ENCODE measurements around the gene CADM1. TPM values are rescaled to one million over a fixed set of nuclear protein-coding genes. Genes with fewer than 3 reads are reported as not detected.

CADM1 gene
- total and polyA plus RNA-seq, 4 donors, result 13.0 to 40.6 (median 28.9) TPM

DNA sequence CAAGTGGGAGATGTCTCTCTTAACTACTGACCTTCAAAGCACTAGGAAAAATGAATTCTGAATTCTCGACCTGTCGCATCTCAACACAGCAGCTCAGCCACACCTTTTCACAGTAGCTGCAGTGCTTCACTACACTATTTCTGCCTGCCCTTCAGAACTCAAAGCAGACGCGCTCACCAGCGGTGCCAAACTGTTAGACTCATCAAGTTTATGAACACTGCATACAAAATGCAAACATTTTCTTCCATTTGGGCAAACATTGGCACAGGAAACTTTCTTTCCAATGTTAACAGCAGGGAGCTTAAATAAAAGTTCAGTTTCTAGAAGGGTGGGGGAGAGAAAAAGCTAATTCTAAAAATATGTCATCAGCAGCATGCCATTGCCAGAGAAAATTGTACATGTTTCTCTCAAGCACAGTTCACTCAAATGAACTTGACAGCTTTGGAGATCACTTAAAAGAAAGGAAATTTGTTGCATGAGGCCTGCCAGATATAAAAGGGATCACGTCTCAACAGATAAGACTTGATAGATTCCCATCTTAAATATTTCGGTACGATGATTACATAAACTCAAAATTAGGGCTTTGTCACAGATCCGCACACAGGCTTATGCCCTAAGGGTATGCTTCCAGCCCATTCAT lies 82.7 kb downstream of the CADM1 start (continued):
- TF ChIP-seq, protein P1, sequence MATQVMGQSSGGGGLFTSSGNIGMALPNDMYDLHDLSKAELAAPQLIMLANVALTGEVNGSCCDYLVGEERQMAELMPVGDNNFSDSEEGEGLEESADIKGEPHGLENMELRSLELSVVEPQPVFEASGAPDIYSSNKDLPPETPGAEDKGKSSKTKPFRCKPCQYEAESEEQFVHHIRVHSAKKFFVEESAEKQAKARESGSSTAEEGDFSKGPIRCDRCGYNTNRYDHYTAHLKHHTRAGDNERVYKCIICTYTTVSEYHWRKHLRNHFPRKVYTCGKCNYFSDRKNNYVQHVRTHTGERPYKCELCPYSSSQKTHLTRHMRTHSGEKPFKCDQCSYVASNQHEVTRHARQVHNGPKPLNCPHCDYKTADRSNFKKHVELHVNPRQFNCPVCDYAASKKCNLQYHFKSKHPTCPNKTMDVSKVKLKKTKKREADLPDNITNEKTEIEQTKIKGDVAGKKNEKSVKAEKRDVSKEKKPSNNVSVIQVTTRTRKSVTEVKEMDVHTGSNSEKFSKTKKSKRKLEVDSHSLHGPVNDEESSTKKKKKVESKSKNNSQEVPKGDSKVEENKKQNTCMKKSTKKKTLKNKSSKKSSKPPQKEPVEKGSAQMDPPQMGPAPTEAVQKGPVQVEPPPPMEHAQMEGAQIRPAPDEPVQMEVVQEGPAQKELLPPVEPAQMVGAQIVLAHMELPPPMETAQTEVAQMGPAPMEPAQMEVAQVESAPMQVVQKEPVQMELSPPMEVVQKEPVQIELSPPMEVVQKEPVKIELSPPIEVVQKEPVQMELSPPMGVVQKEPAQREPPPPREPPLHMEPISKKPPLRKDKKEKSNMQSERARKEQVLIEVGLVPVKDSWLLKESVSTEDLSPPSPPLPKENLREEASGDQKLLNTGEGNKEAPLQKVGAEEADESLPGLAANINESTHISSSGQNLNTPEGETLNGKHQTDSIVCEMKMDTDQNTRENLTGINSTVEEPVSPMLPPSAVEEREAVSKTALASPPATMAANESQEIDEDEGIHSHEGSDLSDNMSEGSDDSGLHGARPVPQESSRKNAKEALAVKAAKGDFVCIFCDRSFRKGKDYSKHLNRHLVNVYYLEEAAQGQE (IDR thresholded peaks at IDR 0.05), result no peak

DNA sequence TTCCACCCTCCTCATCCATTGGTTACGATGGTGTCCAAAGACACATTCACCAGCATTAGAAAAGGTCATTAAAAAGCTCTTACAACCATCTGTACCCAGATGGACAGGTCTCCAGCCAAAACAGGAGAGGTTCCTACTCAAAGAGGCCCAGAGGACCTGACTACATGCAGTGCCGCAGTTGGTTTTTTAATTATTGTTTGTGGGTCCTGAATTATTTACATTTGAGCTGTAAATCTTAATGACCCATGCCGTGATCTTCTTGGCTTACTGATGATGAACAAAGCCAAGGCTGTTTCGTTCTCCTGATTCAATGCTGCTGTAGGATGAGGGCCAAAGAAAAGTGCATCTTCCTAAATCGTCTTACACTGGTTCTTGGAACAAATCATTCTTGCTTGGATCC lies 83.7 kb downstream of the CADM1 start:
- no peak for DNase-seq (ENCODE audit: low spot score)
- no peak for TF ChIP-seq FOXA1 (IDR thresholded peaks at IDR 0.05)
- no peak for TF ChIP-seq EGR1 (IDR thresholded peaks at IDR 0.05; ENCODE audit: low read depth in 2 of 2)
- TF ChIP-seq GABPA (IDR thresholded peaks at IDR 0.05 in 1 of 2, conservative IDR thresholded peaks at IDR 0.05 in 1 of 2), result no peak
- peaks cover 0 to 4% (median 1%) of the 10 kb centered on the region in 4 donors for H3K4me1 ChIP-seq (ENCODE audit: control insufficient read depth in 4 of 4, insufficient read depth in 4 of 4, low read length in 3 of 4)
- H3K36me3 ChIP-seq (ENCODE audit: control insufficient read depth in 4 of 4, insufficient read depth in 3 of 4, low read depth in 1 of 4, low read length in 3 of 4), result no peaks in the 10 kb centered on the region
- H3K9me3 ChIP-seq (ENCODE audit: control insufficient read depth in 4 of 4, low read length in 3 of 4), result no peaks in the 10 kb centered on the region
- no peak overlapping the region for H3K4me3 ChIP-seq (ENCODE audit: low read depth in 1 of 3, low read length in 3 of 3)
- H3K9ac ChIP-seq (ENCODE audit: low read depth in 1 of 2, low read length in 2 of 2), result no peak overlapping the region
- no peaks in the 10 kb centered on the region for H3K27me3 ChIP-seq (ENCODE audit: control insufficient read depth in 4 of 4, insufficient read depth in 4 of 4, low read length in 3 of 4)
- no peak overlapping the region for H3K27ac ChIP-seq (ENCODE audit: low read depth in 1 of 2, low read length in 2 of 2)
- 88% methylated on average over 5 of the region's 5 CpGs for WGBS

DNA sequence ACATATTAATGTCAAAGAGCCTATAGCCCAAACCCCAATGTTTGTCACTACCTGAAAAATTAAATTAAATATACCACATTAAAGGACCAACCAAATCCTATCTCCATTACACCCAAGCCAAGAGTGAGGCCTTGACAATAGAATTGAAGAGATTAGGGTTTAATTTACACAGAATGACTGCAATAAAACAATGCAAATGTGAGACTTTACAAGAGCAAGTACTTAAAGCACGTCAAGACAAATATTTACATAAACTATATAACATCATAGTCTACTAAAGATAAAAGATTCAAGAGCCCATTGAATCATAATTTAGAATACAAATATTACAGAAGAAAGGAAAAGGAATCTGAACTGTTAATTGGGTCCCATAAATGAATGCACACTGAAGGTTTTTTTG lies 85.6 kb downstream of the CADM1 start:
- Histone ChIP-seq H3K4me3 (ENCODE audit: low read depth in 1 of 3, low read length in 3 of 3) (no peak overlapping the region), H3K27ac (ENCODE audit: low read depth in 1 of 2, low read length in 2 of 2) (no peak overlapping the region), H3K27me3 (ENCODE audit: control insufficient read depth in 4 of 4, insufficient read depth in 4 of 4, low read length in 3 of 4) (no peaks in the 10 kb centered on the region), H3K36me3 (ENCODE audit: control insufficient read depth in 4 of 4, insufficient read depth in 3 of 4, low read depth in 1 of 4, low read length in 3 of 4) (no peaks in the 10 kb centered on the region), H3K9ac (ENCODE audit: low read depth in 1 of 2, low read length in 2 of 2) (no peak overlapping the region), H3K4me1 (ENCODE audit: control insufficient read depth in 4 of 4, insufficient read depth in 4 of 4, low read length in 3 of 4) (peaks cover 0 to 2% (median under 1%) of the 10 kb centered on the region in 4 donors), H3K9me3 (ENCODE audit: control insufficient read depth in 4 of 4, low read length in 3 of 4) (no peaks in the 10 kb centered on the region)
- 84% methylated on average over 1 of the region's 1 CpG for WGBS
- DNase-seq (ENCODE audit: low spot score), result no peak
- TF ChIP-seq, protein P1 (IDR thresholded peaks at IDR 0.05), result no peak
- TF ChIP-seq HNF4A (conservative IDR thresholded peaks at IDR 0.05), result no peak
- TF ChIP-seq, protein P2, sequence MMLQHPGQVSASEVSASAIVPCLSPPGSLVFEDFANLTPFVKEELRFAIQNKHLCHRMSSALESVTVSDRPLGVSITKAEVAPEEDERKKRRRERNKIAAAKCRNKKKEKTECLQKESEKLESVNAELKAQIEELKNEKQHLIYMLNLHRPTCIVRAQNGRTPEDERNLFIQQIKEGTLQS (IDR thresholded peaks at IDR 0.05), result no peak
- TF ChIP-seq FOXA1 (IDR thresholded peaks at IDR 0.05), result no peak
- TF ChIP-seq EGR1 (IDR thresholded peaks at IDR 0.05; ENCODE audit: low read depth in 2 of 2), result no peak
- TF ChIP-seq JUND (IDR thresholded peaks at IDR 0.05), result no peak
- TF ChIP-seq, protein P3, sequence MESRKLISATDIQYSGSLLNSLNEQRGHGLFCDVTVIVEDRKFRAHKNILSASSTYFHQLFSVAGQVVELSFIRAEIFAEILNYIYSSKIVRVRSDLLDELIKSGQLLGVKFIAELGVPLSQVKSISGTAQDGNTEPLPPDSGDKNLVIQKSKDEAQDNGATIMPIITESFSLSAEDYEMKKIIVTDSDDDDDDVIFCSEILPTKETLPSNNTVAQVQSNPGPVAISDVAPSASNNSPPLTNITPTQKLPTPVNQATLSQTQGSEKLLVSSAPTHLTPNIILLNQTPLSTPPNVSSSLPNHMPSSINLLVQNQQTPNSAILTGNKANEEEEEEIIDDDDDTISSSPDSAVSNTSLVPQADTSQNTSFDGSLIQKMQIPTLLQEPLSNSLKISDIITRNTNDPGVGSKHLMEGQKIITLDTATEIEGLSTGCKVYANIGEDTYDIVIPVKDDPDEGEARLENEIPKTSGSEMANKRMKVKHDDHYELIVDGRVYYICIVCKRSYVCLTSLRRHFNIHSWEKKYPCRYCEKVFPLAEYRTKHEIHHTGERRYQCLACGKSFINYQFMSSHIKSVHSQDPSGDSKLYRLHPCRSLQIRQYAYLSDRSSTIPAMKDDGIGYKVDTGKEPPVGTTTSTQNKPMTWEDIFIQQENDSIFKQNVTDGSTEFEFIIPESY (IDR thresholded peaks at IDR 0.05), result no peak
- no peak for TF ChIP-seq HNF4G (IDR thresholded peaks at IDR 0.05)
- TF ChIP-seq GABPA (IDR thresholded peaks at IDR 0.05 in 1 of 2, conservative IDR thresholded peaks at IDR 0.05 in 1 of 2), result no peak
- no peak for TF ChIP-seq YY1 (IDR thresholded peaks at IDR 0.05)
- no peak for TF ChIP-seq RXRA (IDR thresholded peaks at IDR 0.05)
- TF ChIP-seq, protein P4, sequence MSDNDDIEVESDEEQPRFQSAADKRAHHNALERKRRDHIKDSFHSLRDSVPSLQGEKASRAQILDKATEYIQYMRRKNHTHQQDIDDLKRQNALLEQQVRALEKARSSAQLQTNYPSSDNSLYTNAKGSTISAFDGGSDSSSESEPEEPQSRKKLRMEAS (IDR thresholded peaks at IDR 0.05), result no peak
- TF ChIP-seq NR2F2 (IDR thresholded peaks at IDR 0.05), result no peak
- no peak for TF ChIP-seq TAF1 (conservative IDR thresholded peaks at IDR 0.05)
- TF ChIP-seq, protein P5, sequence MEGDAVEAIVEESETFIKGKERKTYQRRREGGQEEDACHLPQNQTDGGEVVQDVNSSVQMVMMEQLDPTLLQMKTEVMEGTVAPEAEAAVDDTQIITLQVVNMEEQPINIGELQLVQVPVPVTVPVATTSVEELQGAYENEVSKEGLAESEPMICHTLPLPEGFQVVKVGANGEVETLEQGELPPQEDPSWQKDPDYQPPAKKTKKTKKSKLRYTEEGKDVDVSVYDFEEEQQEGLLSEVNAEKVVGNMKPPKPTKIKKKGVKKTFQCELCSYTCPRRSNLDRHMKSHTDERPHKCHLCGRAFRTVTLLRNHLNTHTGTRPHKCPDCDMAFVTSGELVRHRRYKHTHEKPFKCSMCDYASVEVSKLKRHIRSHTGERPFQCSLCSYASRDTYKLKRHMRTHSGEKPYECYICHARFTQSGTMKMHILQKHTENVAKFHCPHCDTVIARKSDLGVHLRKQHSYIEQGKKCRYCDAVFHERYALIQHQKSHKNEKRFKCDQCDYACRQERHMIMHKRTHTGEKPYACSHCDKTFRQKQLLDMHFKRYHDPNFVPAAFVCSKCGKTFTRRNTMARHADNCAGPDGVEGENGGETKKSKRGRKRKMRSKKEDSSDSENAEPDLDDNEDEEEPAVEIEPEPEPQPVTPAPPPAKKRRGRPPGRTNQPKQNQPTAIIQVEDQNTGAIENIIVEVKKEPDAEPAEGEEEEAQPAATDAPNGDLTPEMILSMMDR (IDR thresholded peaks at IDR 0.05; ENCODE audit: low read depth, low read length, missing input control), result no peak

Data from liver (tissue), 9 donors.